ENCODE results near the gene KRTAP10-1.

Gene KRTAP10-1

GRCh38 chr21:44499631-44500030 is 40.4 kb downstream of the KRTAP10-1 start:
- DNase-seq: no peak

GRCh38 chr21:44499211-44499560 is 40.8 kb downstream of the KRTAP10-1 start:
- DNase-seq: peak; percentile 11

GRCh38 chr21:44498280-44499210 is 41.5 kb downstream of the KRTAP10-1 start:
- DNase-seq: no peak

GRCh38 chr21:44497703-44498126 is 42.3 kb downstream of the KRTAP10-1 start:
- peak; percentile 54 for DNase-seq

- peak; percentile 54 for DNase-seq
Measured at GRCh38 chr21:44496564-44497550, 43.1 kb downstream of the KRTAP10-1 start.

GRCh38 chr21:44495611-44496563 is 44.1 kb downstream of the KRTAP10-1 start:
- DNase-seq: no peak

- no peak for DNase-seq
Measured at GRCh38 chr21:44494956-44495355, 45.0 kb downstream of the KRTAP10-1 start.

- no peak for DNase-seq
Measured at GRCh38 chr21:44494418-44494817, 45.6 kb downstream of the KRTAP10-1 start.

- DNase-seq: no peak
Measured at GRCh38 chr21:44492567-44493385, 47.2 kb downstream of the KRTAP10-1 start.

GRCh38 chr21:44490816-44491215 is 49.2 kb downstream of the KRTAP10-1 start:
- no peak for DNase-seq

GRCh38 chr21:44490405-44490804 is 49.6 kb downstream of the KRTAP10-1 start:
- DNase-seq: no peak

- no peak for DNase-seq
Measured at GRCh38 chr21:44489962-44490361, 50.0 kb downstream of the KRTAP10-1 start.

Data from NCI-H1092 (cell line).